Upper lobe of left lung (tissue), 4 donors: ENCODE data around the gene PACSIN1.

Experiments used
- POLR2AphosphoS5 ChIP-seq, 2 donors: sonication (generic); formaldehyde crosslinking; IDR thresholded peaks; one replicate each; pipeline ENCODE4 v1.5.1; 2017; ENCODE audit warnings: antibody characterized with exemption in 2 of 2
- TF ChIP-seq, protein P1 (sequence below), 6 experiments: fragments of 450-650 bp in 4 of 6; fragments of 200-600 bp in 2 of 6; sonication (generic) in 2 of 6; IDR thresholded peaks; one replicate each; pipeline ENCODE4 v1.5.1; 2016 to 2019; ENCODE audit warnings: antibody characterized with exemption in 6 of 6

- TF ChIP-seq, protein P1, sequence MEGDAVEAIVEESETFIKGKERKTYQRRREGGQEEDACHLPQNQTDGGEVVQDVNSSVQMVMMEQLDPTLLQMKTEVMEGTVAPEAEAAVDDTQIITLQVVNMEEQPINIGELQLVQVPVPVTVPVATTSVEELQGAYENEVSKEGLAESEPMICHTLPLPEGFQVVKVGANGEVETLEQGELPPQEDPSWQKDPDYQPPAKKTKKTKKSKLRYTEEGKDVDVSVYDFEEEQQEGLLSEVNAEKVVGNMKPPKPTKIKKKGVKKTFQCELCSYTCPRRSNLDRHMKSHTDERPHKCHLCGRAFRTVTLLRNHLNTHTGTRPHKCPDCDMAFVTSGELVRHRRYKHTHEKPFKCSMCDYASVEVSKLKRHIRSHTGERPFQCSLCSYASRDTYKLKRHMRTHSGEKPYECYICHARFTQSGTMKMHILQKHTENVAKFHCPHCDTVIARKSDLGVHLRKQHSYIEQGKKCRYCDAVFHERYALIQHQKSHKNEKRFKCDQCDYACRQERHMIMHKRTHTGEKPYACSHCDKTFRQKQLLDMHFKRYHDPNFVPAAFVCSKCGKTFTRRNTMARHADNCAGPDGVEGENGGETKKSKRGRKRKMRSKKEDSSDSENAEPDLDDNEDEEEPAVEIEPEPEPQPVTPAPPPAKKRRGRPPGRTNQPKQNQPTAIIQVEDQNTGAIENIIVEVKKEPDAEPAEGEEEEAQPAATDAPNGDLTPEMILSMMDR (IDR thresholded peaks at IDR 0.05): peak in 2 of 6 experiments; percentile 7 to 19
- TF ChIP-seq POLR2AphosphoS5 (IDR thresholded peaks at IDR 0.05): no peak
Observed at GRCh38 chr6:34556031-34556471, 90.2 kb downstream of the PACSIN1 start, which contains the start of gene SPDEF.
